HepG2 (cell line): ENCODE data around the gene FAM50A. TPM values are rescaled to one million over a fixed set of nuclear protein-coding genes. Genes with fewer than 3 reads are reported as not detected.

Experiments
- ATAC-seq: fragments of 200-7000 bp; cut with Tn5 transposase; 3 replicates; pipeline ENCODE4 v1.9.1; 2020; ENCODE audit warnings: mild to moderate bottlenecking, moderate library complexity
- BruUV-seq: library from RNA; stranded (reverse); fragments of 400-500 nt; replicated peaks from 2 replicates; lab custom pipeline; 2021; lab: Mats Ljungman, UMichigan
- CTCF ChIA-PET: fragments of 300-600 bp; formaldehyde crosslinking; extraction: SDS; loops from one replicate; lab custom pipeline; 2021; ENCODE audit warnings: low total read pairs, inconsistent platforms, low intra/inter-chr PET ratio; lab: Yijun Ruan, JAX
- POLR2A ChIA-PET: fragments of 350-600 bp; sonication (Branson Sonifier 250); formaldehyde crosslinking; loops from one replicate; lab custom pipeline; 2020; ENCODE audit warnings: antibody characterized with exemption, inconsistent platforms; lab: Yijun Ruan, JAX
- DNase-seq: peaks from one replicate; pipeline ENCODE4 v3.0.0-alpha.2; 2015; ENCODE audit warnings: low spot score
- FAIRE-seq: peaks from 3 replicates; lab custom pipeline; 2011; peaks lifted over from hg19 to GRCh38; lab: Jason Lieb, UNC
- H2AFZ ChIP-seq: one replicate; pipeline ENCODE4 v1.6.1; 2011; ENCODE audit warnings: low read length, inconsistent platforms
- H3K27ac ChIP-seq: fragments of 300-600 bp; 3 replicates; pipeline ENCODE4 v1.8.0; 2011; ENCODE audit warnings: mixed run types, mild to moderate bottlenecking, mixed read lengths, low read length, inconsistent platforms; ENCODE audit not compliant: insufficient read depth; ENCODE audit errors: extremely low read length
- H3K27me3 ChIP-seq, 2 experiments: fragments of 200-600 bp in 1 of 2; 2 replicates in 1 of 2; 3 replicates in 1 of 2; pipeline versions ENCODE4 v1.6.0 to v1.8.0; 2011; ENCODE audit warnings: low read length in 2 of 2, mild to moderate bottlenecking in 2 of 2, moderate library complexity in 2 of 2, inconsistent platforms in 1 of 2; ENCODE audit not compliant: insufficient read depth in 2 of 2, control insufficient read depth in 1 of 2
- H3K36me3 ChIP-seq, 2 experiments: fragments of 200-600 bp in 1 of 2; replicated peaks in 1 of 2; 2 replicates in 1 of 2; 3 replicates in 1 of 2; pipeline versions ENCODE4 v1.5.1 to v1.8.0; 2011; ENCODE audit warnings: low read length in 2 of 2, inconsistent platforms in 1 of 2; ENCODE audit not compliant: insufficient read depth in 2 of 2, control insufficient read depth in 1 of 2
- H3K4me1 ChIP-seq: 2 replicates; pipeline ENCODE4 v1.5.1; 2012; ENCODE audit warnings: low read length, inconsistent platforms; ENCODE audit not compliant: insufficient read depth
- H3K4me2 ChIP-seq: 2 replicates; pipeline ENCODE4 v1.6.0; 2011; ENCODE audit warnings: low read depth, low read length, inconsistent platforms
- H3K4me3 ChIP-seq, 3 experiments: fragments of 200-600 bp in 1 of 3; sonication (generic), shearing (Covaris generic) in 1 of 3; replicated peaks in 1 of 3; 2 replicates each; pipeline ENCODE4 v1.5.1; 2011 to 2016; ENCODE audit warnings: low read length in 3 of 3, inconsistent platforms in 2 of 3, low read depth in 2 of 3, mild to moderate bottlenecking in 2 of 3, control low read depth in 1 of 3, mixed read lengths in 1 of 3; ENCODE audit not compliant: insufficient read depth in 1 of 3
- H3K79me2 ChIP-seq: one replicate; pipeline ENCODE4 v1.6.1; 2011; ENCODE audit warnings: low read length, inconsistent platforms; ENCODE audit not compliant: insufficient read depth
- H3K9ac ChIP-seq: 2 replicates; pipeline ENCODE4 v1.6.0; 2011; ENCODE audit warnings: mild to moderate bottlenecking, low read depth, low read length, inconsistent platforms; ENCODE audit not compliant: insufficient read depth
- H3K9me3 ChIP-seq: 2 replicates; pipeline ENCODE4 v1.5.1; 2012; ENCODE audit warnings: mild to moderate bottlenecking, low read length
- H4K20me1 ChIP-seq: 2 replicates; pipeline ENCODE4 v1.6.0; 2011; ENCODE audit warnings: inconsistent platforms, mild to moderate bottlenecking, low read length, moderate library complexity; ENCODE audit not compliant: insufficient read depth
- FLYWCH1 ChIP-seq: sonication (generic); formaldehyde crosslinking; IDR thresholded peaks from 2 replicates; pipeline ENCODE4 v1.8.1; 2023; ENCODE audit warnings: mild to moderate bottlenecking, missing genetic modification reagents
- ZBTB3 ChIP-seq: sonication (generic); formaldehyde crosslinking; IDR thresholded peaks from 2 replicates; pipeline ENCODE4 v1.4.0; 2020; ENCODE audit warnings: low read depth, mild to moderate bottlenecking, moderate library complexity, missing genetic modification reagents, borderline replicate concordance
- ZKSCAN1 ChIP-seq: fragments of 150-350 bp; IDR thresholded peaks from 2 replicates; pipeline ENCODE4 v1.6.1; 2014; ENCODE audit warnings: low read length
- ZNF780A ChIP-seq: sonication (generic); formaldehyde crosslinking; IDR thresholded peaks from 2 replicates; pipeline ENCODE4 v1.8.0; 2022; ENCODE audit warnings: mild to moderate bottlenecking, missing genetic modification reagents, moderate library complexity
- whole genome bisulfite sequencing: methylation state at CpG from one replicate; pipeline ENCODE4 v1.1.6; 2017; ENCODE audit warnings: low lambda C conversion rate; 5-methylcytosine and 5-hydroxymethylcytosine counted together
- in situ Hi-C: cut with HindIII; loops from 2 replicates; pipeline ENCODE4 v1.10.0; 2017; ENCODE audit warnings: low pct_unique_long_range_greater_than_20kb; ENCODE audit not compliant: extremely low pct_ligation_motif_present
- intact Hi-C: fragments of 100-400 bp; cut with micrococcal nuclease; formaldehyde crosslinking; loops from one replicate; pipeline ENCODE4 v1.10.0; 2022; ENCODE audit not compliant: unreplicated experiment
- polyA plus RNA-seq, 8 experiments: library from polyadenylated mRNA; depleted of rRNA in 3 of 8; stranded (reverse) in 7 of 8; unstranded in 1 of 8; fragments of >200 nt; fragmentation: Illumina TruSeq in 4 of 8; extraction: Trizol in 4 of 8; gene quantifications; 2 replicates each; pipeline versions ENCODE4 v1.2.1 to v1.2.3, GENCODE V29; 2011 to 2016; ENCODE audit warnings: low read depth in 4 of 8, missing spikeins in 1 of 8, mixed read lengths in 1 of 8; ENCODE audit not compliant: insufficient read depth in 1 of 8
- total RNA-seq, 5 experiments: library from RNA; depleted of rRNA; stranded (reverse); fragments of >200 nt; fragmentation: Illumina TruSeq; extraction: Trizol; gene quantifications; 2 replicates each; pipeline ENCODE4 v1.2.3, GENCODE V29; 2016; ENCODE audit warnings: low read depth in 1 of 5
- TF ChIP-seq, protein P1 (sequence below): IDR thresholded peaks from 2 replicates; pipeline ENCODE4 v1.6.1; 2016; ENCODE audit warnings: low read depth, control low read depth
- TF ChIP-seq, protein P2 (sequence below): sonication (generic); formaldehyde crosslinking; IDR thresholded peaks from 2 replicates; pipeline ENCODE4 v1.4.0; 2020; ENCODE audit warnings: missing genetic modification reagents
- TF ChIP-seq, protein P3 (sequence below): sonication (generic); formaldehyde crosslinking; IDR thresholded peaks from 2 replicates; pipeline ENCODE4 v1.4.0; 2020; ENCODE audit warnings: missing genetic modification reagents, mild to moderate bottlenecking, borderline replicate concordance

The FAM50A gene
- total and polyA plus RNA-seq, 2 of the 13 experiments (the other 11 are each of a cell fraction or from before 2014, with no cell fraction given): 30.7 to 40.7 TPM

DNA sequence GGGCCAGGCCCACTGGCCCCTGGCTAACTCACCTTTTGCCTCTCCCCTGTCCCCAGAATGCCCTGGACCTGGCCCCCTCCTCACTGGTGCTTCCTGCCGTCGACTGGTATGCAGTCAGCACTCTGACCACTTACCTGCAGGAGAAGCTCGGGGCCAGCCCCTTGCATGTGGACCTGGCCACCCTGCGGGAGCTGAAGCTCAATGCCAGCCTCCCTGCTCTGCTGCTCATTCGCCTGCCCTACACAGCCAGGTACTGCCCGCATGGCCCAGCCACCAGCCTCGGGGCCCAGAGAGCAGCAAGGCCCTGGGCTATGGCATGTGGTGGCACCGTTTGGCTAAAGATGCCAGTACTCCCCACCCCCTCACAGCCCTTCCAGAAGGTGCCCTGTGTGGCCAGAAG lies 11.7 kb upstream of the FAM50A start:
- in situ Hi-C loops (no loop called here), intact Hi-C loops (no loop called here)
- Histone ChIP-seq H3K79me2 (peaks cover 15% of the 10 kb centered on the region), H3K4me1 (peaks cover 28% of the 10 kb centered on the region), H4K20me1 (no peaks in the 10 kb centered on the region), H3K36me3 (no peaks in the 10 kb centered on the region; a peak in 3 of 5 replicates), H3K4me2 (no peak overlapping the region)
- DNase-seq (no peak), ATAC-seq (no peak)
- ChIA-PET CTCF (no interaction called here), POLR2A (no interaction called here)
- WGBS: no CpG with 5 or more reads among the region's 8 CpGs
- no TSS peak for BruUV-seq
- TF ChIP-seq FLYWCH1 (CRISPR knock-in tag) (no peak), ZBTB3 (no peak), ZKSCAN1 (no peak), ZNF780A (CRISPR knock-in tag) (no peak)
- TF ChIP-seq, protein P1, sequence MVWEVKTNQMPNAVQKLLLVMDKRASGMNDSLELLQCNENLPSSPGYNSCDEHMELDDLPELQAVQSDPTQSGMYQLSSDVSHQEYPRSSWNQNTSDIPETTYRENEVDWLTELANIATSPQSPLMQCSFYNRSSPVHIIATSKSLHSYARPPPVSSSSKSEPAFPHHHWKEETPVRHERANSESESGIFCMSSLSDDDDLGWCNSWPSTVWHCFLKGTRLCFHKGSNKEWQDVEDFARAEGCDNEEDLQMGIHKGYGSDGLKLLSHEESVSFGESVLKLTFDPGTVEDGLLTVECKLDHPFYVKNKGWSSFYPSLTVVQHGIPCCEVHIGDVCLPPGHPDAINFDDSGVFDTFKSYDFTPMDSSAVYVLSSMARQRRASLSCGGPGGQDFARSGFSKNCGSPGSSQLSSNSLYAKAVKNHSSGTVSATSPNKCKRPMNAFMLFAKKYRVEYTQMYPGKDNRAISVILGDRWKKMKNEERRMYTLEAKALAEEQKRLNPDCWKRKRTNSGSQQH: no peak
- TF ChIP-seq, protein P2, sequence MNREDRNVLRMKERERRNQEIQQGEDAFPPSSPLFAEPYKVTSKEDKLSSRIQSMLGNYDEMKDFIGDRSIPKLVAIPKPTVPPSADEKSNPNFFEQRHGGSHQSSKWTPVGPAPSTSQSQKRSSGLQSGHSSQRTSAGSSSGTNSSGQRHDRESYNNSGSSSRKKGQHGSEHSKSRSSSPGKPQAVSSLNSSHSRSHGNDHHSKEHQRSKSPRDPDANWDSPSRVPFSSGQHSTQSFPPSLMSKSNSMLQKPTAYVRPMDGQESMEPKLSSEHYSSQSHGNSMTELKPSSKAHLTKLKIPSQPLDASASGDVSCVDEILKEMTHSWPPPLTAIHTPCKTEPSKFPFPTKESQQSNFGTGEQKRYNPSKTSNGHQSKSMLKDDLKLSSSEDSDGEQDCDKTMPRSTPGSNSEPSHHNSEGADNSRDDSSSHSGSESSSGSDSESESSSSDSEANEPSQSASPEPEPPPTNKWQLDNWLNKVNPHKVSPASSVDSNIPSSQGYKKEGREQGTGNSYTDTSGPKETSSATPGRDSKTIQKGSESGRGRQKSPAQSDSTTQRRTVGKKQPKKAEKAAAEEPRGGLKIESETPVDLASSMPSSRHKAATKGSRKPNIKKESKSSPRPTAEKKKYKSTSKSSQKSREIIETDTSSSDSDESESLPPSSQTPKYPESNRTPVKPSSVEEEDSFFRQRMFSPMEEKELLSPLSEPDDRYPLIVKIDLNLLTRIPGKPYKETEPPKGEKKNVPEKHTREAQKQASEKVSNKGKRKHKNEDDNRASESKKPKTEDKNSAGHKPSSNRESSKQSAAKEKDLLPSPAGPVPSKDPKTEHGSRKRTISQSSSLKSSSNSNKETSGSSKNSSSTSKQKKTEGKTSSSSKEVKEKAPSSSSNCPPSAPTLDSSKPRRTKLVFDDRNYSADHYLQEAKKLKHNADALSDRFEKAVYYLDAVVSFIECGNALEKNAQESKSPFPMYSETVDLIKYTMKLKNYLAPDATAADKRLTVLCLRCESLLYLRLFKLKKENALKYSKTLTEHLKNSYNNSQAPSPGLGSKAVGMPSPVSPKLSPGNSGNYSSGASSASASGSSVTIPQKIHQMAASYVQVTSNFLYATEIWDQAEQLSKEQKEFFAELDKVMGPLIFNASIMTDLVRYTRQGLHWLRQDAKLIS: no peak
- TF ChIP-seq, protein P3, sequence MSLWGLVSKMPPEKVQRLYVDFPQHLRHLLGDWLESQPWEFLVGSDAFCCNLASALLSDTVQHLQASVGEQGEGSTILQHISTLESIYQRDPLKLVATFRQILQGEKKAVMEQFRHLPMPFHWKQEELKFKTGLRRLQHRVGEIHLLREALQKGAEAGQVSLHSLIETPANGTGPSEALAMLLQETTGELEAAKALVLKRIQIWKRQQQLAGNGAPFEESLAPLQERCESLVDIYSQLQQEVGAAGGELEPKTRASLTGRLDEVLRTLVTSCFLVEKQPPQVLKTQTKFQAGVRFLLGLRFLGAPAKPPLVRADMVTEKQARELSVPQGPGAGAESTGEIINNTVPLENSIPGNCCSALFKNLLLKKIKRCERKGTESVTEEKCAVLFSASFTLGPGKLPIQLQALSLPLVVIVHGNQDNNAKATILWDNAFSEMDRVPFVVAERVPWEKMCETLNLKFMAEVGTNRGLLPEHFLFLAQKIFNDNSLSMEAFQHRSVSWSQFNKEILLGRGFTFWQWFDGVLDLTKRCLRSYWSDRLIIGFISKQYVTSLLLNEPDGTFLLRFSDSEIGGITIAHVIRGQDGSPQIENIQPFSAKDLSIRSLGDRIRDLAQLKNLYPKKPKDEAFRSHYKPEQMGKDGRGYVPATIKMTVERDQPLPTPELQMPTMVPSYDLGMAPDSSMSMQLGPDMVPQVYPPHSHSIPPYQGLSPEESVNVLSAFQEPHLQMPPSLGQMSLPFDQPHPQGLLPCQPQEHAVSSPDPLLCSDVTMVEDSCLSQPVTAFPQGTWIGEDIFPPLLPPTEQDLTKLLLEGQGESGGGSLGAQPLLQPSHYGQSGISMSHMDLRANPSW (CRISPR knock-in tag): no peak
- TF ChIP-seq, all 625 proteins: peak for 0
- Histone ChIP-seq H3K4me3 (no peak overlapping the region), H3K27me3 (no peaks in the 10 kb centered on the region), H3K9ac (no peak overlapping the region), H3K9me3 (no peaks in the 10 kb centered on the region), H2AFZ (no peak overlapping the region), H3K27ac (no peak overlapping the region)
- FAIRE-seq: no peak
